GM12801 (cell line): ENCODE data around the gene DNLZ.

Source experiments
- CTCF ChIP-seq: IDR thresholded peaks from one replicate; pipeline ENCODE4 v1.5.1; 2011; ENCODE audit warnings: control low read depth; ENCODE audit not compliant: insufficient read length; ENCODE audit errors: extremely low read depth

The DNLZ gene

GRCh38 chr9:136378170-136379002 lies 14.8 kb upstream of the DNLZ start:
- no peak for TF ChIP-seq CTCF

GRCh38 chr9:136377341-136378169 lies 14.0 kb upstream of the DNLZ start:
- no peak for TF ChIP-seq CTCF

- TF ChIP-seq CTCF, result no peak
These were observed 12.9 kb upstream of the DNLZ start for GRCh38 chr9:136376457-136376856.

- no peak for TF ChIP-seq CTCF
These were observed 11.6 kb upstream of the DNLZ start for GRCh38 chr9:136375096-136375495.

GRCh38 chr9:136374183-136374575 lies 10.6 kb upstream of the DNLZ start:
- TF ChIP-seq CTCF, result no peak

GRCh38 chr9:136373300-136374182 lies 10.0 kb upstream of the DNLZ start, which contains the start of gene CARD9:
TSS of gene CARD9 (minus strand) at chr9:136373669. CDS start at chr9:136372078, 1,591 bp downstream.
- no peak for TF ChIP-seq CTCF
